AG08395 (cell line): Measurements from ENCODE around the gene CAPN14.

Experiments
- DNase-seq: peaks from one replicate; pipeline ENCODE4 v3.0.0; 2012; ENCODE audit warnings: mixed read lengths, low spot score

The CAPN14 gene

DNA sequence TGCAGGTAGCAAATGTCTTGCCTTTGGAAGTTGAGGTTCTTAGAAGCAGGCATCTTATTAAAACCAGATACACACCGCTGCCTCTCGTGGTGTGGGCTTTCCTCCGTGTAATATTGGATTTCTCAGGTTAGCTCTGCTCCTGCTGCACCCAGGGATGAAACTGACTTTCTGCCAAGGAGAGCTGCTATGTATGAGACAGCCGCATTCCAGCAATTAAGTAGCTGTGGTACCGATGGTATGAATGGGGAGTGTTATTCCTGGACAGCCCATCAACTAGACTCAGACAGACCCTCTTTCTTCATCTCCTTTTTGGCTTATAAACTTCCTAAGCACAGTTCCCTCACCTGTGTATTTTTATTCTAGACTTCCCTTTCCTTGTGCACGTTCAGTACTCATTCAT is 9.8 kb upstream of the CAPN14 start:
- no peak for DNase-seq

DNA sequence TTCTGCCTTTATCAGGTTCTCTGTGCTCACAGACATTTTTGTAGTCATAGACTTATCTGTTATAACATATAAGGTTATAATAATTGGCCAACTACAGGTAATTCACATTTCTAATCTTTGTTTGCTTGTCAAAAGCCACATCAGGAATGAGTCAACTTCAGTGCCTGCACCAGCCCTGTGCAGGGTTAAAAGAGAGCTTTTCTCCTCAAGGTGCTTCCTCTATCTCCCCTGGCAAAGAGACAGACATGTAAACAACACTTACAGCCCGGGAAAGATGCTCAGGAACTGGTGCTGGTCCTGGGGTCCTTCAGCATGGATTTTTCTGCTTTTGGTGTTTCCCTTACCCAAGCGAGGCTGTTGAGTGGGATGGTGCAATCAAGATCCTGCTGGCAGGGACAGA is 9.0 kb upstream of the CAPN14 start:
- DNase-seq, result no peak

DNA sequence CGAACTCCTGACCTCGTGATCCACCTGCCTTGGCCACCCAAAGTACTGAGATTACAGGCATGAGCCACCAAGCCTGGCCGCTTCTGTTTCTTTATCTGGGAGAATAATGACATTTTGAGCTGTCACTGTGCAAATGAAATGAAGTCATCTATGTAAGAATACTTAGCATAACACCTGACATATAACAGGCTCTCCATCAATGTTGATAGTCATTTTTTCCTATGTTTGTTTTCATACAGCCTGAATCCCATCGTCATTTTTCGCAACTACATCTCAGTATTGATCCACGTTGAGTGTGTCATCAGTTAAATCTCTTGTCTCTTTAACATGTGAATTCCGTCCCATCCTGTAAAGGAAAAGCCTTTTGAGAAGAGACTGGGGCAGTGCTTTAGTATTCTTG is 6.4 kb upstream of the CAPN14 start:
- no peak for DNase-seq

DNA sequence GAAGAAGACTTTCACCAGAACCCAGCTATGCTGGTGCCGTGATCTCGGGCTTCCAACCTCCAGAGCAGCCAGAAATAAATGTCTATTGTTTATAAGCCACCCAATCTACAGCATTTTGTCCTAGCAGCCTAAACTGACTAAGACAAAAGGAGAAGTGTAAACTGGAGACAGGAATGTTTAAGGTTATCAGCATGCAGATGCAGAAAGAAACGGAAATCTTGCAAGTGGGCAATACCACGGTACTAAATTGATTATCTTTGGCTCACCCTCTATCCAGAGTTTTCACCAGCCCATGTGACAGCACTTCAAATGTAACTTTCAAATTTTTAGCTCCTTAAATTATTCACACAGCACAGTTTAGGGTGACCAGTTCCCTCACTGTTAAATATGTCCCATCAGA is 5.7 kb upstream of the CAPN14 start:
- no peak for DNase-seq

DNA sequence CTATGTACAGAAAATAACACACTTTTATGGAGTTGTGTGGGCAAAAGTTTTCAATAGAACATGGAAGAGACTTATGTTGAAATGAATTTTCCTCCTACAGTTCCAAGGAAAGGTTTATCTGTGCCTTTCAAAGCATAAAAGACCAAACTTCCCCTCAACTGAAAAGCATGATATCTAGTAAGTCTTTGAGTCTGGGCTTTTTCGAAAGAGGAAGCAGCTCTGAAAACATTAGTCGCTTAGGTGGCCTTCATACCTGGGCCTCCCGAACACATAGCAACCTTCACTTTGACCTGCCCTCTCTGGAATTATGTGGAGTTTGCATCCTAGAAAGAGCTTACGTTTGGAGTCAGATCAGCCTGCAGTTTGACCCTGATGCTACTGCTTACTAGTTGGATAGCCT is 4.8 kb upstream of the CAPN14 start:
- no peak for DNase-seq

DNA sequence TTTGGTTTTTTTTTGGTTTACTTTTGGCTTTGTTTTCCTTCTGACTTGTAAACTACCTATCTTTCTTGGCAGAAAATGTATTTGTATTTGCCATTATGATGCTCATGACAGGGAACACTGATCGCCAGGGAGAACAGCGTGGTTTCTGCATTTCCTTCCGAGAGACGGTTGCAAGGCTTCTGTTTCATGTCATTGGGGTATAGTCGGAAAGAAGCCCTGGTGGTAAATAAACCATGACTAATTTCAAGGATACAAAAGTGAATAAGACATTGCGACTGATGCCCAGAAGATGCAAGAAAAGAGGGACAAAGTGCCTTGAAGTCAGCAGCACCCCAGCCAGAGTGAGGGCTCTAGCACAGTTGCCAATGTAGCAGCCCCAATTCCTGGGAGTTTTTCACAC is 4.2 kb upstream of the CAPN14 start:
- no peak for DNase-seq

GRCh38 chr2:31219131-31219969 is 2.0 kb upstream of the CAPN14 start:
- no peak for DNase-seq

DNA sequence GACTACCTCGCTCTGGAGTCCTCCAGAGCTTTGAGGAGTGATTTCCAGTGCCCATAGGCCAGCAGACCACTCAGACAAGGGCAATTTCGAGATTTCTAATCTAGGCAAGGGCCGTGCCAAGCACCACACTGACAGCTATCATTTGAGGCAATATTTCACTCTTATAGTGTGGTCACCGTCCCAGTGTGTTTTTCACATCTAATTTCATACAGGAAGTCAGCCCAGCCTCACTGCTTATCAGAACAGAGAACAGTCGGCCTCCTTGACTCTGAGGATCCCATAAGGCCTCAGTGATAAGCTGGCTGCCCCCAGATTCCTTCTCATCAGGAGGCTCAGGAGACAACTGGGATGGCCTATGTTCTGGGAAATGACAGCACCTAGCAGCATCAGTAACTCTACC is 581 bp downstream of the CAPN14 start:
- no peak for DNase-seq

DNA sequence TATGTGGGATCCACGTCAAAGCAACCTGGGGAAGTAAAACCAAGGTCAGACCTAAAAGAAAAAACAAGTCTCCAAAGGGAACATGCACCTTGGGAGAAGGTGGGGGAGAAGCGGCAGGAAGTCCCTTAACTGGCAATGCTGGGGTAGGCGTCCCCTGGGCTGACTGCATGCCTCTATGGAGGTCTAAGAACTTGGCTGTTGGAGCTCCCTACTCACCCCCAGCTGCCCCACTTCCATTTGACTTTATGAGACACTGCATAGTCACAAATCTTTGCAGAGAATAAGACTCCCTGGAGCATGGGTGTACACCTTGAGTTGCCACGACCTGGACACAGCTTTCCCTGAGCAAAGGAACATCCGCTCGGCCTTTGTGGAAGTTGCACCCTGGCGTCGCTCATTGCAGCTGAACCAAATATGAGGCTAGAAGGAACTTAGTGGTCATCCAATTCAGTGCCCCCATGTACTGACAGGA is 2.8 kb downstream of the CAPN14 start:
- no peak for DNase-seq

DNA sequence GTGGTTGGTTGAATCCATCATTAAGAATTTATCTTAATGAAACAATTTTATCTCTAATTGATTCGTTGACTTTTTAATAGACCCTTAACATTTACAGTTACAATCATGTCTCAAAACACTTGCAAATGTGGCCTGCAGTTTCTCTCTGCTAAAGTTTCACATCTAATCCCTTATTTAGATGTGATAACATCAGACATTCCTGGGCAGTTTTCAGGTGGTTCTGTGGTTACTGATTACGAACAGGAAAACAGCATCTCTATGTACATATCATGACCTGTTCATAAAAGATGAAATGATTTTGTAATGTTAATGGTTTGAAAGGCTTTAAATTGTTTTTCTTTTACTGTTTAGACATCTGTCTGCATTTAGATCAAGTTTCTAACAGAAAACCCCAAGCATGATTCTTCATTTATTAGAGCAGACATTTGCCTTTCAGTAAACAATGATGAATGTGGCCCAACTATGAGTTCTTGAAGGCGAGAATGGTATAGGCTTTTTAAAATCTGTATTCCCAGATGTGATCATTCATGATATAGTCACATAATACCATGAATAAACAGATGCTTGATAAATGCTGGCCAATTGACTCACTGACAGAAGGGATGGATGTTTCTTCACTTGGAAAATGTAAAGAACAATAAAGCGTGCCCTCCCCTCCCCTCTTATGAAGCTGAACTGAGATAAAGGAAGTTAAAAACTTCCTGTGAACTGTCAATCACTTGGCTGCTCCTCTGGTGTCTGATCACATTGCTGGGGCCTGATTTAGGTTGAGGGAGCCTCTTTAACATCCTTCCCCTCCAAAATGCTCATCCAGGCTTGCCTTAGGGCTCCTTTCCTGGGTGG is 3.5 kb downstream of the CAPN14 start:
- DNase-seq, result no peak

- DNase-seq, result no peak
Measured at GRCh38 chr2:31212659-31213600, 4.4 kb downstream of the CAPN14 start.

- DNase-seq, result no peak
Measured at GRCh38 chr2:31208240-31208639, 9.1 kb downstream of the CAPN14 start.

DNA sequence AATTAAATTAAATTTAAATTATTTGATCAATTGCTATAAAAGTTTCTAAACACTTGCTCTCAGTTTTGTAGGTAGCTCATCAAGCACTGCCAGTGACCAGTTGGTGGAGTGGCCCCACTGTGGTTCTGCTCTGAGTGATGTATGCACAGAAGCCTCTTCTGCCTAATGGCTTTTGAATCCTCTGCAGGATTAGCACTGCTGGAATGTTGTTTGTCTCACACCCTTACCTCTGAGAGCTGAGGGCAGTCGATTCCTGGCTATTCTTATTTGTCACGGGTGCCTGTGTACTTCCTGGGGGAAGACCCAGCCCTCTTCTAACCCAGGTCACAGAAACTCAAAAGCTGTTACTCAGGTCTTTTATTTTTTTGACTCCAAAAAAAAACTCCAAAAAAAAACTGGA is 9.5 kb downstream of the CAPN14 start:
- DNase-seq, result no peak

GRCh38 chr2:31205613-31206012 is 11.7 kb downstream of the CAPN14 start:
- DNase-seq, result no peak

DNA sequence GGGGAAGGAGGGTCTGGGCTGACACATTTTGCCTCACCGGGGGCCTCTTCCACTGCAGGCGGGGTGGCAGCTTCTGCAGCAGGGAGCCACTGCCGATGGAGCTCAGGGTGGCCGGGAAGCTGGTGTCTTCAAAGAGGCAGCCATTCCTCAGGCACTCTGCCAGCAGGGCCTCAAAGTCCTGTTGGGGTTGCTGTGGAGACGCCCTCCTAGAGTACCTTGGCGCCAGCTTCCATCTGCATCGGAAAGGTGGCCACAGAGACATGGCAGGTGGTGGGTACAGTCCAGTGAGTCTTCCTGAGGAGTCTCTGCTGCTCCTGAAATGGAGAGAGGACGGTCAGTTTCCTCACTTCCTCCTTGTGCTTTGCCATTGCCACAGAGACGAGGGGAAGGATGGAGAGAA is 12.1 kb downstream of the CAPN14 start:
- no peak for DNase-seq

GRCh38 chr2:31204783-31205182 is 12.5 kb downstream of the CAPN14 start:
- DNase-seq, result no peak

DNA sequence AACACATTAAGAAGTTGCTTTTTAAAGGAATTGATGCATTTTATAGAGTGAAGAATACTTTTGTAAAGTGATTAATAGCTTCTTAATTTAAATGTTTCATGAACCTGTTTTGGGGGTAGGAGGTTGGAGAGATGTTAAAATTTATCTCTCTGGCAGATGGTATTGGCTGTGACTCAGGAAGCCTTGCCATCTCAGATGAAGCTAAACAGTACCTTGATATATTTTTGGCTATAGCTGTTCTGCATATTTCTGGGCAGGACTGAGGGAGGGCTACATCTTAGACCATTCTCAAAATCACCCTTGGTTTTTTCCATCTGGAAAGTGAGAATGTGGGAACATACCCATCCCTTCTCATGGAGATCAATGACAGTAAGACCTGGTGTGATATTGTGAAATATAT is 13.4 kb downstream of the CAPN14 start:
- no peak for DNase-seq

DNA sequence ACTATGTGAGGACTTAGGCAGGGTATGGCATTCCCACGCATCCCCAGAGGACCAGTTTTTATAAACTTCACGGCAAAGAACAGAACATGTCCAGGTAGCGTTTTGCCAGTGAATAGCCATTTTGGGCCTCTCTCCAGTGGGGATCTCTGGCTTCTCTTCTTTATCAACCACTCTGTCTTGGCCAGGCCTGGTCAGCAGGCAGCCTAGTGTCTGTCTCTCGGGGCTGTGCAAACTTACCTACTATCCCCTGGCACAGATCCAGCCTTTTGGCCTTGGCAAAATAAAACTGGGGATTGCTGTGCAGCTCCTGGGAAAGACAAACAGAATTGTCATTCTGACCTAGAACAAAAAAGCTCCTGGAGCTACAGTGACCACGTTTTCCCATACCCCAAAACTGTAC is 14.5 kb downstream of the CAPN14 start:
- DNase-seq, result no peak

DNA sequence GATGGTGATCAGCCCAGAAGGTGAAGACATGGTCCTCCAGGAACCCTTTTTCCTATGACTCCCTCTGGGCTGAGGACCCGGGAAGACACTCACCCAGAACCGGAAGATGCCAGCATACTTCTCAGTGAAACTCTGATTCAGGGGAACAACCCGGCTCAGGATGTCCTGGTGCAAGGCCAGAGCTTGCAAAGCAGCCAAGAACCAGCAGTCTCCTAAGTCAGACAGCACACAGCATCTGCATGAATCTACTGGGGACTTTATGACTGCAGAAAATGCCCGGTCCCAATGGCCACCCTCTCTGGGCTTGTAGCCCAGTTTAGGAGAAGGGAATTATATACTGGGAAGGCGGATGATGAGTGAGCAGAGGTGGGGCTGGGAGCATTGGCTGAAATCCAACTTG is 15.3 kb downstream of the CAPN14 start:
- DNase-seq, result no peak

DNA sequence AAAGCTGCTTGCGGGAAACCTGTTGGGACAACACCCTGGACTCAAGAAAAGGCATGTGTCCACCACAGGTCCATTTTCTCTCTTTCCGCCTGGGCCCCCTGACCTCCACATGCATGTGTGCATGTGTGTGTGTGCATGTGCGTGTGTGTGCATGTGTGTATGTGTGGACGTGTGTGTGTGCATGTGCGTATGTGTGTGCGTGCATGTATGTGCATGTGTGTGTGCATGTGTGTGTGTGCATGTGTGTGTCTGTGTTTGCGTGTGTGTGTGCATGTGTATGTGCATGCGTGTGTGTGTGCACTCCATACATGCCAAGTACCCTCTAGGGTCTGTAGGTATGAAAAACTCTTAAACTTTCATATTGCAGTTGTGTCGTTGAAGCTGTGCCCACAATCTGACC is 16.3 kb downstream of the CAPN14 start:
- no peak for DNase-seq

- DNase-seq, result no peak
Measured at GRCh38 chr2:31199206-31199605, 18.1 kb downstream of the CAPN14 start.

DNA sequence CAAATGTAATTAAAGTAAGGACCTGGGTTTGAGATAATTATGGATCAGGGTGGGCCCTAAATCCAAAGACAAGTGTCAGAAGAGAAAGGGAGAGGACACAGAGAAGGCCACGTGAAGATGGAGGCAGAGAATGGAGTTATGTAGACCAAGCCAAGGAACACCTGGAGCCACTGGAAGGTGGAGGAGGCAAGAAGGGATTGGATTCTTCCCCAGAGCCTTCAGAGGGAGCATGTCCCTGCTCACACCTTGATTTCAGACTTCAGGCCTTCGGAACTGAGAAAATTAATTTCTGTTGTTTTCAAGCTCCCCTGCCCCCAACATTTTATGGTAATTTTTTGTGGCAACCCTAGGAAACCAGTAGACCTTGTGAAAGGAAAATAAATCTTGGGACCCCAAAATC is 19.6 kb downstream of the CAPN14 start:
- DNase-seq, result no peak
